Gastroesophageal sphincter (tissue), 3 donors: ENCODE measurements around the gene SETD5.

ENCODE experiments used
- EP300 ChIP-seq: sonication (generic); formaldehyde crosslinking; IDR thresholded peaks from one replicate; pipeline ENCODE4 v1.6.1; 2017; ENCODE audit warnings: antibody characterized with exemption, mild to moderate bottlenecking
- POLR2A ChIP-seq, 2 donors: fragments of 450-650 bp; IDR thresholded peaks; one replicate each; pipeline ENCODE4 v1.6.1; 2017; ENCODE audit warnings: antibody characterized with exemption in 2 of 2, mild to moderate bottlenecking in 2 of 2, moderate library complexity in 1 of 2
- TF ChIP-seq, protein P1 (sequence below), 4 experiments: fragments of 200-600 bp in 2 of 4; fragments of 450-650 bp in 2 of 4; sonication (generic) in 1 of 4; IDR thresholded peaks; one replicate each; pipeline ENCODE4 v1.5.1; 2017 to 2019; ENCODE audit warnings: antibody characterized with exemption in 4 of 4, mild to moderate bottlenecking in 2 of 4, moderate library complexity in 2 of 4

DNA sequence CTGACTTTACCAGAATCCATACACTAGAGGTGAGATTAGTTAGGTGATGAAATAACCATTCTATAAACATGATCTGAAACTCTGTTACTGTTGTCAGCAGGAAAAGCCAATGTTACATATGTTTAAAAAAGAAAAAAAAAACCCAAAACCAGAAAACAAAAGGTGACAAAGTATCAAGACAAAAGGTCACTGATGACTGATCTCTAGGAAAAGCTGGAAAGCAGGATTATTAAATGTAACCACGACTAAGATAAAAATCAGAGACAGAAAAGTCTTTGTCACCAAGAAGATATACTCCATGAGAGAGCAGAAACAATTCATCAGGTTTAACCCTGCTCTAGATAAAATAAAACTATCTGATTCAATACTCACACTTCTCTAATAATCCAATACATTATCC lies 5.4 kb upstream of the SETD5 start:
- TF ChIP-seq, protein P1, sequence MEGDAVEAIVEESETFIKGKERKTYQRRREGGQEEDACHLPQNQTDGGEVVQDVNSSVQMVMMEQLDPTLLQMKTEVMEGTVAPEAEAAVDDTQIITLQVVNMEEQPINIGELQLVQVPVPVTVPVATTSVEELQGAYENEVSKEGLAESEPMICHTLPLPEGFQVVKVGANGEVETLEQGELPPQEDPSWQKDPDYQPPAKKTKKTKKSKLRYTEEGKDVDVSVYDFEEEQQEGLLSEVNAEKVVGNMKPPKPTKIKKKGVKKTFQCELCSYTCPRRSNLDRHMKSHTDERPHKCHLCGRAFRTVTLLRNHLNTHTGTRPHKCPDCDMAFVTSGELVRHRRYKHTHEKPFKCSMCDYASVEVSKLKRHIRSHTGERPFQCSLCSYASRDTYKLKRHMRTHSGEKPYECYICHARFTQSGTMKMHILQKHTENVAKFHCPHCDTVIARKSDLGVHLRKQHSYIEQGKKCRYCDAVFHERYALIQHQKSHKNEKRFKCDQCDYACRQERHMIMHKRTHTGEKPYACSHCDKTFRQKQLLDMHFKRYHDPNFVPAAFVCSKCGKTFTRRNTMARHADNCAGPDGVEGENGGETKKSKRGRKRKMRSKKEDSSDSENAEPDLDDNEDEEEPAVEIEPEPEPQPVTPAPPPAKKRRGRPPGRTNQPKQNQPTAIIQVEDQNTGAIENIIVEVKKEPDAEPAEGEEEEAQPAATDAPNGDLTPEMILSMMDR (IDR thresholded peaks at IDR 0.05) = no peak
- TF ChIP-seq POLR2A (IDR thresholded peaks at IDR 0.05) = no peak
- no peak for TF ChIP-seq EP300
